ENCODE measurements around the gene XYLT2. TPM values are rescaled to one million over a fixed set of nuclear protein-coding genes. Genes with fewer than 3 reads are reported as not detected.

Gene XYLT2
- total RNA-seq, 3 donors from 2014 or later, result 13.6 to 27.5 (median 24.4) TPM

DNA sequence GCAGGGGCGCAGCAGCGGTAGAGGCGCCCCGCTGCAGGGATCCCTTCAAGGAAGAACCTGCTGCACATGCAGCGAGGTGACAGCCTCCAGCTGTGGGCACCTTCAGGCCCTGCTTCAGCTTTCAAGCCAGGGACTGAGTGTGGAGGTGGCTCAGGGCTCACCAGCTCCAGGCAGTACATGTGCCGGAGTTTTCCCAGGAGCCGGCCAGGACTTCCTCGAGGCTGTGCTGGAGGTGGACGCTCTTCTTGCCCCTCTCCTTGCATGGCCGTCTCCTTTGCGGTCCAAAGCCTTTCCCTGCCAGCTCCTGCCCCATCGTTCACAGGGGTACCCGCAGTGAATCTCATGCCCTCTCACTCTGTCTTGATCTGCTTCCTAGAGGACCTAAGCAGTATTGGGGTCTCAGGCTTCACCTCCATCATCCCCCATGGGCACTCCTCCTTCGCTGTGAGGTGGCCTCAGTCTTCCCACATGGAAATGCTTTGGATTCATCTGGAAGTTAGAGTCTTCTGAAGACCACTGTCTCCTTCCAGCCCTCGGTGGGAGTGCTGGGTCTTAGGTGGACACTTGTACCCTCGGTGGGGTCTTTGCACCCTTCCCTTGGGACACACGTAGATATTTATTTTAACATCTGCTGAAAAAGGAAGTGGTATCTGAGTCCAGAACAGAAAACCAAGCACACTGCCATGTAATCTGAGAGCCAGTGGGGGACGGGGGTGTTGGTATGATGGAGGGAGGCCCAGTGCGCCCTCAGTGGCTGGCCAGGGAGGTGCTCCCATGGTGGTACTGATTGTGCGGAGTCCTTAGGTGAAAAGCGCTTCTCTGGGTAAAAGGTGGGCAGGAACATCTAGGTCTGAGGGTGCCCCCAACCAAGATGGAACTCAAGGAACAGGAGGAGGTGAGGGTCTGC is 7.0 kb downstream of the XYLT2 start:
- no peaks in the 10 kb centered on the region for H3K27me3 ChIP-seq
- intact Hi-C loops (cut with DNase I; ENCODE audit: low total_unique reads), result no loop called here
- H3K4me1 ChIP-seq, result no peaks in the 10 kb centered on the region
- no peak for DNase-seq (ENCODE audit: low spot score in 2 of 2)
- H3K27ac ChIP-seq, result peak overlapping the region in 1 of 2 donors; percentile 25
- peaks cover 5% of the 10 kb centered on the region for H3K36me3 ChIP-seq
- no peaks in the 10 kb centered on the region for H3K9me3 ChIP-seq
- no peak overlapping the region for H3K4me3 ChIP-seq
- TF ChIP-seq CTCF (IDR thresholded peaks at IDR 0.05), result no peak
- TF ChIP-seq POLR2AphosphoS5 (IDR thresholded peaks at IDR 0.05), result no peak
- TF ChIP-seq POLR2A (IDR thresholded peaks at IDR 0.05), result no peak

DNA sequence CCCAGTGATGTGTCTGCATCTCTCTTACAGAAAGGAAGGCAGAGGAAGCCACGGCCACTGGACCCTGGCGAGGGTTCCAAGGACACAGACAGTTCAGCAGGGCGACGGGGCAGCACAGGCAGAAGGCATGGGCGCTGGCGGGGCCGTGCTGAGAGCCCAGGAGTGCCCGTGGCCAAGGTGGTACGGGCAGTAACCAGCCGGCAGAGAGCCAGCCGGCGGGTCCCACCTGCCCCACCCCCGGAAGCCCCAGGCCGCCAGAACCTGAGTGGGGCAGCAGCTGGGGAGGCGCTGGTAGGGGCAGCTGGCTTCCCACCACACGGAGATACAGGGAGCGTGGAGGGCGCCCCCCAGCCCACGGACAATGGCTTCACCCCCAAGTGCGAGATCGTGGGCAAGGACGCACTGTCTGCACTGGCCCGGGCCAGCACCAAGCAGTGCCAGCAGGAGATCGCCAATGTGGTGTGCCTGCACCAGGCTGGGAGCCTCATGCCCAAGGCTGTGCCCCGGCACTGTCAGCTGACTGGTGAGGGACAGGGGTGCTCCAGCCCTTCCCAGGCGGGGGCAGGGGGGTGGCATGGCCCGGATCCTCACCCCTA is 7.8 kb downstream of the XYLT2 start:
- Histone ChIP-seq H3K4me1 (no peaks in the 10 kb centered on the region), H3K4me3 (no peak overlapping the region), H3K36me3 (peaks cover 5% of the 10 kb centered on the region), H3K9me3 (no peaks in the 10 kb centered on the region), H3K27ac (no peak overlapping the region), H3K27me3 (no peaks in the 10 kb centered on the region)
- DNase-seq (ENCODE audit: low spot score in 2 of 2), result no peak
- no peak for TF ChIP-seq CTCF (IDR thresholded peaks at IDR 0.05)
- no peak for TF ChIP-seq POLR2AphosphoS5 (IDR thresholded peaks at IDR 0.05)
- TF ChIP-seq POLR2A (IDR thresholded peaks at IDR 0.05), result no peak
- intact Hi-C loops (cut with DNase I; ENCODE audit: low total_unique reads), result no loop called here

- Histone ChIP-seq H3K9me3 (no peaks in the 10 kb centered on the region), H3K27me3 (no peaks in the 10 kb centered on the region), H3K4me3 (no peak overlapping the region), H3K27ac (no peak overlapping the region), H3K36me3 (peaks cover 5% of the 10 kb centered on the region), H3K4me1 (no peaks in the 10 kb centered on the region)
- intact Hi-C loops (cut with DNase I; ENCODE audit: low total_unique reads), result no loop called here
- no peak for DNase-seq (ENCODE audit: low spot score in 2 of 2)
- TF ChIP-seq POLR2AphosphoS5 (IDR thresholded peaks at IDR 0.05), result no peak
- no peak for TF ChIP-seq CTCF (IDR thresholded peaks at IDR 0.05)
- TF ChIP-seq POLR2A (IDR thresholded peaks at IDR 0.05), result no peak
Measured at GRCh38 chr17:50354198-50354597, 8.3 kb downstream of the XYLT2 start.

DNA sequence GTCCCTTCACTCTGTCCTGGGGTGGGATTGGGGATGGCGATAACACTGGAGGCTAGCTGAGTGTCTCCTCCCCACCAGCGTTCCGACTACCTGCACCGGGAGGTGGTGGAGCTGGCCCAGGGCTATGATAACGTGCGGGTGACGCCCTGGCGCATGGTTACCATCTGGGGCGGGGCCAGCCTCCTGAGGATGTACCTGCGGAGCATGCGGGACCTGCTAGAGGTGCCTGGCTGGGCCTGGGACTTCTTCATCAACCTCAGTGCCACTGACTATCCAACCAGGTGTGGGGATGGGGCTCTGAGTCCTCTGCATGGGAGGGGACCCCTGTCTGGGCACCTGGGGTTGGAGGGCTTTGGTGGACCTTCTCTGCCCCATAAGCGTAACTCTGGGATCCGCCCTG is 8.8 kb downstream of the XYLT2 start:
- no peak overlapping the region for H3K4me3 ChIP-seq
- H3K36me3 ChIP-seq, result peaks cover 5% of the 10 kb centered on the region
- no peaks in the 10 kb centered on the region for H3K27me3 ChIP-seq
- intact Hi-C loops (cut with DNase I; ENCODE audit: low total_unique reads), result no loop called here
- TF ChIP-seq POLR2A (IDR thresholded peaks at IDR 0.05), result no peak
- no peak for TF ChIP-seq POLR2AphosphoS5 (IDR thresholded peaks at IDR 0.05)
- no peaks in the 10 kb centered on the region for H3K9me3 ChIP-seq
- DNase-seq (ENCODE audit: low spot score in 2 of 2), result no peak
- H3K27ac ChIP-seq, result no peak overlapping the region
- H3K4me1 ChIP-seq, result no peaks in the 10 kb centered on the region

- H3K27ac ChIP-seq, result no peak overlapping the region
Measured at GRCh38 chr17:50355336-50355700, 9.4 kb downstream of the XYLT2 start.

More at GRCh38 chr17:50355336-50355700, 9.4 kb downstream of the XYLT2 start:
- TF ChIP-seq CTCF (IDR thresholded peaks at IDR 0.05) (no peak), POLR2A (IDR thresholded peaks at IDR 0.05) (no peak), POLR2AphosphoS5 (IDR thresholded peaks at IDR 0.05) (no peak)
- Histone ChIP-seq H3K4me1 (no peaks in the 10 kb centered on the region), H3K9me3 (no peaks in the 10 kb centered on the region), H3K27me3 (no peaks in the 10 kb centered on the region), H3K36me3 (peaks cover 5% of the 10 kb centered on the region), H3K4me3 (no peak overlapping the region)
- intact Hi-C loops (cut with DNase I; ENCODE audit: low total_unique reads), result no loop called here
- DNase-seq (ENCODE audit: low spot score in 2 of 2), result no peak

All from breast epithelium (tissue), 4 donors.